SKM-1 (cell line): ENCODE results near the gene HMCN2.
"Not testable (repeated sequence)": the region's sequence is repeated elsewhere in the genome, so short reads cannot be mapped to it uniquely, and the experiment has no call there.

Source experiments
- DNase-seq: peaks from one replicate; lab custom pipeline; 2025; ENCODE audit not compliant: unreplicated experiment; lab: John Stamatoyannopoulos, UW

Gene HMCN2

GRCh38 chr9:130330202-130330862 is 64.8 kb downstream of the HMCN2 start:
- DNase-seq: no peak

DNA sequence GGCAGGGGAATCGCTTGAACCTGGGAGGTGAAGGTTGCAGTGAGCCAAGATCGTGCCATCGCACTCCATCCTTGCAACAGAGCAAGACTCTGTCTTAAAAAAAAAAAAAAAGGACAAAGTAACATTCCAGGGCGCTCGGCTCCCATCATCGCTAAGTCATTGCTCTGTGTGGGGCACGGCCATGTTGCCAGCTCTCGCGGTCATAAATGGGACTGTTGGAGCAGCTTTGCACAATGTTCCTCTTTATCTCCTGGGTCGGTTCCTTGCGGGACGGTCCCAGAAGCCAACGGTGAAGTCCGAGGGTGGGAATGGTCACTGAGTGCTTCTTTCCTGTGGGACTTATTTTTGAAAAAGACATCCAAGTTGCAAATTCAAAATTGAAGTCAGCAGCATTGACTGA is 65.5 kb downstream of the HMCN2 start:
- no peak for DNase-seq

- DNase-seq: no peak
Measured at GRCh38 chr9:130331573-130331972, 66.0 kb downstream of the HMCN2 start.

GRCh38 chr9:130332384-130332926 is 66.9 kb downstream of the HMCN2 start:
- DNase-seq: no peak

DNA sequence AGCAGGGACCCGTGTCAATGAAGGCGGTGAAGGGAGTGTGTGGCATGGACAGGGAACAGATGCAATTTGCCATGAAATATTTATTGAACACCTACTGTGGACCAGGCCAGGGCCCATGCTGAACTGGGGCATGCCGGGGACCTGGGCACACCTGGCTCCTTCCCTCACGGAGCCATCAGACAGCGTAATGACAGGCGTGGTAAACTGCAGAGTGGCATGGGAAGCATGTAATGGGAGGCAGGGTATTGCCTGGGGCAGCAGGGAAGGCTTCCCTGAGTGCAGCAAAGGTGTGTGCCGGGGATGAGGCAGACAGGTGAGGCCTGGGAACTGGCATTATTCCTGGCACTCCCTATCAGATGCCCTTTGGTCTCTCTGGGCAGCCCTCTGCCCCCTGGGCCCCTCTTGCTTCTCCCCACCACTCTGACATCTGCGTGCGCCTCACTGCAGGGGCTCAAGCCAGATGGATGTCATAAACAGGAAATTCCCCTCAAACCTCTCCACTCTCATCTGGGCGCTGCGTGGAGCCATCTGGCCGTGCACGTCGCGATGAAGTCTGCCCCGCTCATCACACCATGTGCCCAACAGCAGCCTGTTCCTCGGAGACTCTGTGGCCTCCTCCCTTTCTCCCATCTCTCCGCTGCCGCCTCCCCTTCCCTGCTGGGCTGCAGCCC is 67.6 kb downstream of the HMCN2 start:
- no peak for DNase-seq

DNA sequence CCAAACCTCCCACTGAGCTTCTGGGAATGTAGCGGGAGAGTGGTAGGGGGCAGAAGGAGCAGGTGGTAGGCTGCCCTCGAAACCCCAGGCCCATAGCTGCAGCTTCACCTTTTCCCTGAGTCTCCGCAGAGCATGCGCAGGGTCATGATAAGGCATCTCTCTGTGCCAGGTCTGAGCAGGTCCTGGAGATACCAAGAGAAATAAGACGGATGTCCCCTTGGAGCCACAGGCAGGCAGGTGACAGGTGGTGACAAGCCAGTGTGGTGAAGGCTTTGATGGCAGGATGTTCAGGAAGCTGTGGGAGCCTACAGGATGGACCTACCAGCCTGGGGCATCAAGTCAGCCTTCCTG is 68.1 kb downstream of the HMCN2 start:
- DNase-seq: no peak

GRCh38 chr9:130334915-130335314 is 69.4 kb downstream of the HMCN2 start:
- DNase-seq: no peak

- DNase-seq: no peak
Measured at GRCh38 chr9:130336027-130336610, 70.6 kb downstream of the HMCN2 start.

DNA sequence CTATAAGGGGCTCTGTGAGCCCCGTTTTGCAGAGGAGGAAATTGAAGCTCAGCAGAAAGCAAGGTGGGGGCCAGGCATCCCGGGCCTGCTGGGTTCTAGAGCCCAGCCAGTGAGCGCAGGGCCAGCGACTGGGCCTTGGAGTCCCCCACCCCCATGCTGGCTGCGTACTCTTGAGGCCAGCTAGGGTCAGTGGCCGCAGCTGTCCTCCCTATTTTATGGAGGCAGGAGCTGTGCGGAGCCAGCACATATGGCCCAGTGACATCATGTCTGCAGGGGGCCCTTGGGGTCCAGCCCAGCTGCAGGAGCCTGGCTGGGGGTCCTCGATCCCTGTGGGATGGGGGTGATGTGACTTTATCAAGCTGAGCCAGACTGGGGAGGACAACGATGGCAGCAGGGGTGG is 71.3 kb downstream of the HMCN2 start:
- no peak for DNase-seq

DNA sequence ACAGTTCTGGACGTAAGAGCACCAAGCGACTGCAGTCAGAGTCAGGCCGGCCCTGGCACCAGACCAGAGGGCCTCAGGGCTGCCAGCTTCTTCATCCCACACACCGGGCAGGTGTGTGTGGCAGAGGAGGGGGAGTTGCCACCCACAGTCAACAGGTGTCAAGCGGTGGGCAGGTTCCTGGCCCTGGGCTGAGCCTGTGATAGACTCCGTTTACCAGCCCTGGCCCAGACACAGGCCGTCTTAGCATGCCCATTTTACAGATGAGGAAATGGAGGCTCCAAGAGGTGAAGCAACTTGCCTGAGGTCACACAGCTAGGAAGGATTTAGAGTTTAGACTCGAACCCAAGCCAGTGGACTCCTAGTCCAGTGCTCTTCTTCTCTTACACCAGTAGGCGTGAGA is 71.8 kb downstream of the HMCN2 start:
- no peak for DNase-seq

- no peak for DNase-seq
Measured at GRCh38 chr9:130337784-130338380, 72.3 kb downstream of the HMCN2 start.

- DNase-seq: not testable (repeated sequence)
Measured at GRCh38 chr9:130338891-130339290, 73.3 kb downstream of the HMCN2 start.

- no peak for DNase-seq
Measured at GRCh38 chr9:130339306-130339705, 73.7 kb downstream of the HMCN2 start.

GRCh38 chr9:130340011-130340410 is 74.5 kb downstream of the HMCN2 start:
- no peak for DNase-seq

DNA sequence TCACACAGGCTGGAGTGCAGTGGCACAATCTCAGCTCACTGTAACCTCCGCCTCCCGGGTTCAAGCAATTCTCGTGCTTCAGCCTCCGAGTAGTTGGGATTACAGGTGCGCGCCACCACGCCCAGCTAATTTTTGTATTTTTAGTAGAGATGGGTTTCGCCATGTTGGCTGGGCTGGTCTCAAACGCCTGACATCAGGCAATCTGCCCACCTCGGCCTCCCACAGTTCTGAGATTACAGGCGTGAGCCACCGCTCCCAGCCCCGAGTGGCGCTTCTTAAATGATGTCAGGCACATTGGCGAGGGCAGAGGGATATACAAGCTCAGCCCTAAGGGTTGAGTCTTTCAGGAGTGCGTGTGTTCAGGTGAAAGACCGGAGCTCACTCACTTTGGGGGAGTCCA is 75.0 kb downstream of the HMCN2 start:
- DNase-seq: not testable (repeated sequence)

- DNase-seq: no peak
Measured at GRCh38 chr9:130341128-130341527, 75.6 kb downstream of the HMCN2 start.

GRCh38 chr9:130341839-130342713 is 76.5 kb downstream of the HMCN2 start:
- no peak for DNase-seq

- no peak for DNase-seq
Measured at GRCh38 chr9:130342714-130343085, 77.1 kb downstream of the HMCN2 start.

- DNase-seq: no peak
Measured at GRCh38 chr9:130343445-130343918, 77.9 kb downstream of the HMCN2 start.

DNA sequence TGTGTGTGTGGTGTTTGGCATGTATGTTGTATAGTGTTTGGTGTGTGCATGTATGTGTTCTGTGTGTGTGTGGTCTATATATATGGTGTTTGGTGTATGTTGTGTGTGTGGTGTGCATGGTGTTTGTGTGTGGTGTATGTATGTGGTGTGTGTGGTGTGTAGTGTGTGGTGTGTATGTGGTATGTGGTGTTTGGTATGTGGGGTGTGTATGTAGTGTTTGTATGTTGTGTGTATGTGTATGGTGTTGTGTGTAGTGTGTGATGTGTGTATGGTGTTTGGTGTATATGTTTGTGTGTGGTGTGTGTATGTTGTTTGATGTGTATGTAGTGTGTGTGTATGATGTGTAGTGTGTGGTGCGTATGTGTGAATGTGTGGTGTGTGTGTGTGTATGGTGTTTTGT is 78.8 kb downstream of the HMCN2 start:
- DNase-seq: no peak
